ENCODE data around the gene PRKCA.

- TF ChIP-seq POLR2A (IDR thresholded peaks at IDR 0.05; ENCODE audit: low read length): no peak
- no peak for TF ChIP-seq GATA1 (IDR thresholded peaks at IDR 0.05; ENCODE audit: low read depth, low read length)
These were observed 183.0 kb downstream of the PRKCA start for GRCh38 chr17:66485309-66485947.

Measured in erythroblast (primary cell).